GM21526 (cell line): ENCODE data around the gene RPS6KB2.
"Not testable (repeated sequence)": the region's sequence is repeated elsewhere in the genome, so short reads cannot be mapped to it uniquely, and the experiment has no call there.

Experiments used
- ATAC-seq: cut with Tn5 transposase; IDR thresholded peaks from one replicate; pipeline ENCODE4 v1.9.1; 2021; ENCODE audit warnings: moderate library complexity; ENCODE audit not compliant: unreplicated experiment, low FRiP score

RPS6KB2 gene

DNA sequence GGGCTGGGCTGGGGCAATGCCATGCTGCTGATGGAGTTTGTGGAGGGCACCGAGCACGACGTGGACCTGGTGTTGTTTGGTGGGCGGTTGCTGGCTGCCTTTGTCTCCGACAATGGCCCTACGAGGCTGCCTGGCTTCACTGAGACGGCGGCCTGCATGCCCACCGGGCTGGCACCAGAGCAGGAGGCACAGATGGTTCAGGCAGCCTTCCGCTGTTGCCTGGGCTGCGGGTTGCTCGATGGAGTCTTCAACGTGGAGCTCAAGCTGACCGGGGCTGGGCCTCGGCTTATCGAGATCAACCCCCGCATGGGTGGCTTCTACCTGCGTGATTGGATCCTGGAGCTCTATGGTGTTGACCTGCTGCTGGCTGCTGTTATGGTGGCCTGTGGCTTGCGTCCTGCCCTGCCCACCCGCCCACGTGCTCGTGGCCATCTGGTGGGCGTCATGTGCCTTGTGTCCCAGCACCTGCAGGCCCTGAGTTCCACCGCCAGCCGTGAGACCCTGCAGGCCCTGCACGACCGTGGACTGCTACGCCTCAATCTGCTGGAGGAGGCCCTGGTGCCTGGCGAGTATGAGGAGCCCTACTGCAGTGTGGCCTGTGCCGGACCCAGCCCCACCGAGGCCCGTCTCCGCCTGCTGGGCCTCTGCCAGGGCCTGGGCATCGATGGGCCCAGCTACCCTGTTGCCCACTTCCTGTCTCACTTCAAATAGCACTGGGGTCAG, 4.2 kb upstream of the RPS6KB2 start:
- ATAC-seq, result no peak

DNA sequence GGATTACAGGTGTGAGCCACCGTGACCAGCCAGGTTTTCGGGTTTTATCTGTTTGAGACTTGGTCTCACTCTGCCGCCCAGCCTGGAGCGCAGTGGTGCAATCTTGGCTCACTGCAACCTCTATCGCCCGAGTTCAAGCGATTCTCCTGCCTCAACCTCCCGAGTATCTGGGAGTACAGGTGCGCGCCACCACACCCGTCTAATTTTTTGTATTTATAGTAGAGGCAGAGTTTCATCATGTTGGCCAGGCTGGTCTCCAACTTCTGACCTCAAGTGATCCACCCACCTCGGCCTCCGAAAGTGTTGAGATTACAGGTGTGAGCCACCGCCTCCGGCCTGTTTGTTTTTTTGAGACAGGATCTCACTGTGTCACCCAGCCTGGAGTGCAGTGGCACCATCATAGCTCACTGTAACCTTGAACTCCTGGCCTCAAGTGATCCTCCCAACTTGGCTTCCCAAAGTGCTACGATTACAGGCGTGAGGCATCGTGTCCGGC, 882 bp upstream of the RPS6KB2 start:
- ATAC-seq, result not testable (repeated sequence)

DNA sequence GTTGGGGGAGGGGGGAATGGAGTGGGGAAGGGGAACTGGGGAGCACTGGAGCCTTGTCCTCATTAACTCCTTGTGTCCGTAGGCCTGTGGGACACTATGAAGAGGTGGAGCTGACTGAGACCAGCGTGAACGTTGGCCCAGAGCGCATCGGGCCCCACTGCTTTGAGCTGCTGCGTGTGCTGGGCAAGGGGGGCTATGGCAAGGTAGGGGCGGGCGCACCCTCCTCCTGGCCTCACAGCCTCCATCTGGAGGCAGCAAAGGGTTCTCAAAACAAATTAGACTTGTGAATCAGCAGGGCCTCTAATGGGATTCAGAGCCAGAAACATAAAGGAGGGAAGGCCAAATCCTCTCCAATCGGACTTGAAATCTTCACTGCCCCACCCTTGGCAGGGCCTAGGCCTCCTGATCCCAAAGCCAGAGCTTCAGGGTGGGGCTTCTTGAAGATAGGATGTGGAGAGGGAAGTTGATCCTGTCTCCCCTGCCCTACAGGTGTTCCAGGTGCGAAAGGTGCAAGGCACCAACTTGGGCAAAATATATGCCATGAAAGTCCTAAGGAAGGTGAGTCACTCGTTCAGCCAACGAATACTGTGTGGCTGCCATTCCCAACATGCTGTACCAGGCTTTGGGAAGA, 859 bp downstream of the RPS6KB2 start:
- no peak for ATAC-seq

DNA sequence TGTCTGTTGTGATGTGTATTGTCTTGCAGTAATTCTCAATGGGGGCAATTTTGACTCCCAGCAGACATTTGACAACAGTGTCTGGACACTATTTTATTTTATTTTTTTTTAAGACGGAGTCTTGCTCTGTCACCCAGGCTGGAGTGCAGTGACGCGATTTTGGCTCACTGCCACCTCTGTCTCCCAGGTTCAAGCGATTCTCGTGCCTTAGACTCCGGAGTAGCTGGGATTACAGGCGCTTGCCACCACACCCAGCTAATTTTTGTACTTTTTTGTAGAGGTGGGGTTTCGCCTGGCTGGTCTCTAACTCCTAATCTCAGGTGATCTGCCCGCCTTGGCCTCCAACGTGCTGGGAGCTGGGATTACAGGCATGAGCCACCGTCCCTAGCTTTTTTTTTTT, 1.4 kb downstream of the RPS6KB2 start:
- ATAC-seq, result no peak

DNA sequence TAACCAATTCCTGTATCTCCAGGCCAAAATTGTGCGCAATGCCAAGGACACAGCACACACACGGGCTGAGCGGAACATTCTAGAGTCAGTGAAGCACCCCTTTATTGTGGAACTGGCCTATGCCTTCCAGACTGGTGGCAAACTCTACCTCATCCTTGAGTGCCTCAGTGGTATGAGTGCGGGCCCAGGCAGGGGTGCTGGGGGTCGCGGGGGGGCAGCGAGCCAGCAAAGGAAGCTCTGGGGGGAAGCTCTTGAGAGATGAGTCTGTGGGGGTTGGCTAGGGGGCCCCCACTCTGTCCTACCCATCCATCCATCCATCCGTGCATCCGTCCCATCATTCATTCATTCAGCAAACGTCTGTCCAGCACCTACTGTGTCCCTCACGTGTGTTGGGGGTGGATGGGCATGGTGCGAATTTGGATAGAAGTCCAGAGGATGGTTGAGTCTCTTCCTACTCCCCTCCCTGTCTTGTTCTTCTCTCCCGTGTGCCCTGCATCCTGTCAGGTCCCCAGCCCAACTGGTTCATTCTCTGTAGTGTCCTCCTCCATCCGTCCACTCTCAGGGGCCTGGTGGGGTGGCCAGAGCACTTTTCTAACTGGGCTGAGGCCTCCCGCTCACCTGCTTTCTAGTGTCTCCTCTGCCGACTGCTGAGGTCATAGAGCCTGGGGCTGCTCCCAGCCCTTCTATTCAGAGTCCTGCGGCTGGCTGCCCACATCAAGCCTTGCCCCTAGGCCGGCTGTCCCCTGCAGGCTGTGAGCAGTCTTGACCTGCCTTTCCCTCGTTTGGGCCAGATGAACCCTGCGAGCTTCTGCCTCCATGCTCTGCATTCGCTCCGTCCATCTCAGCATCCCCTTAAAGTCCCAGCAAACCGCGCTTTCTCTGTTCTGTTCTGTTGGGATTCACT, 3.3 kb downstream of the RPS6KB2 start:
- no peak for ATAC-seq

DNA sequence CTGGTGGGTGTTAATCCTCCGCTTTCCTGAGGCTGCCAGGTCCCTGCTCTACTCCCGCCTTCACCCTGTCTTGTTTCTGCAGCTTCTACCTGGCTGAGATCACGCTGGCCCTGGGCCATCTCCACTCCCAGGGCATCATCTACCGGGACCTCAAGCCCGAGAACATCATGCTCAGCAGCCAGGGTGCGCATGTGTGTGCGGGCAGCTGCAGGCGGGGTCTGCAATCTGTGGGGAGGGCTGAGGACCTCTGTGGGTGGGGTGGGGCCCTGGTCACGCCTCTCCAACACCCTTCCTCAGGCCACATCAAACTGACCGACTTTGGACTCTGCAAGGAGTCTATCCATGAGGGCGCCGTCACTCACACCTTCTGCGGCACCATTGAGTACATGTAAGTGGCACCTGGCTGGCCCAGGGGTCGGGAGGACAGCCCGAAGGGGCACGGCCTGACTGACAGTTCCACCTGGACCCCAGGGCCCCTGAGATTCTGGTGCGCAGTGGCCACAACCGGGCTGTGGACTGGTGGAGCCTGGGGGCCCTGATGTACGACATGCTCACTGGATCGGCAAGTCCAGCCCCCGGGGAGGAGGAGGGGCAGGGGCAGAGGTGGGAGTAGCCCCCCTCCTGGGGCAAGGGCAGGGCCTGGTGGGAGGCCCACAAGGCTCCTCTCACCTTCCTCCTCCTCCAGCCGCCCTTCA, 4.5 kb downstream of the RPS6KB2 start:
- no peak for ATAC-seq

DNA sequence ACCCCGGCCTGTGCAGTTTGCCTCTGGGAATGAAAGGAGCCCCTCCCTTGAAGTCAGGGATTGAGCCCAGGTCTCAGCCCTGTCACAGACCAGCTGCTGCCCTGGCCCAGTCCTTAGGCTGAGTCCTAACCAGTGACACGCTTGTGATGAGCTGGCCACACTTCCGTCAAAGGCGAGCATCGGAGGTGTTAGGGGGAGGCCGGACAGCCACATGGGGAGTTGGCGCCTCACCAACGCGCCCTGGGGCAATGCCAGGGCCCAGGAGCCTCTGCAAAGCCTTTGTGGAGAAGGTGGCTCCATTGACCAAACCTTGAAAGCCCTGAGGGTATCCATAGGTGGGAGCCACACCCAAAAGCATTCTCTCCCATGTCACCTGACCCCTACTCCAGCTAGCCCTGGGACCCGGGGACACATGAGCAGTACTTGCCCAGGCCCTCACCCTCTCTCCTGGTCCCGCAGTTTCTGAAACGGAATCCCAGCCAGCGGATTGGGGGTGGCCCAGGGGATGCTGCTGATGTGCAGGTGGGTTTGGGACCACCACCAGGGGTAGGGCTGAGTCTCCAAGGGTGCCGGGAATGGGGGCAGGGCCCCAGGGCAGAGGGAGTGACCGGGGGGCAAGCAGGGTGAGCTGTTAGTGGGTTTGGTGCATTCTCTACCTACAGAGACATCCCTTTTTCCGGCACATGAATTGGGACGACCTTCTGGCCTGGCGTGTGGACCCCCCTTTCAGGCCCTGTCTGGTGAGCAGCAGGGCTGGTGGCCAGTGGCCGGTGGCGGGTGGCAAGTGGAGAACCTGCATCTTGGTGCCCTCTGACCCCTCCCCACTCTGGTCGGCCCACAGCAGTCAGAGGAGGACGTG, 5.5 kb downstream of the RPS6KB2 start:
- no peak for ATAC-seq

DNA sequence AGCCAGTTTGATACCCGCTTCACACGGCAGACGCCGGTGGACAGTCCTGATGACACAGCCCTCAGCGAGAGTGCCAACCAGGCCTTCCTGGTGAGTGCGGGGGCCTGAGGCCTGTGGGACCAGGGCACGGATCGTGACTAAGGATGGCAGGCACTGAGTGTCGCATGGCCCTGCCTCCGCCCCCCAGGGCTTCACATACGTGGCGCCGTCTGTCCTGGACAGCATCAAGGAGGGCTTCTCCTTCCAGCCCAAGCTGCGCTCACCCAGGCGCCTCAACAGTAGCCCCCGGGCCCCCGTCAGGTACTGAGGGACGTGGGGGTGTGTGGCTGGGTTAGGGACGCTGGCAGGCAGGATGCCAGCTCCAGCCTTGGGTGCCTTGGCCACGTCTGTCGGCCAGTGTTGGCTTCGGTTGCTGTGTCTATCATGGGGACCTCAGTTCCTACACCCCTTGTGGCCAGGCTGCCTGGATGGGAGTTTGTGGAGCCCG, 6.1 kb downstream of the RPS6KB2 start:
- ATAC-seq, result no peak

DNA sequence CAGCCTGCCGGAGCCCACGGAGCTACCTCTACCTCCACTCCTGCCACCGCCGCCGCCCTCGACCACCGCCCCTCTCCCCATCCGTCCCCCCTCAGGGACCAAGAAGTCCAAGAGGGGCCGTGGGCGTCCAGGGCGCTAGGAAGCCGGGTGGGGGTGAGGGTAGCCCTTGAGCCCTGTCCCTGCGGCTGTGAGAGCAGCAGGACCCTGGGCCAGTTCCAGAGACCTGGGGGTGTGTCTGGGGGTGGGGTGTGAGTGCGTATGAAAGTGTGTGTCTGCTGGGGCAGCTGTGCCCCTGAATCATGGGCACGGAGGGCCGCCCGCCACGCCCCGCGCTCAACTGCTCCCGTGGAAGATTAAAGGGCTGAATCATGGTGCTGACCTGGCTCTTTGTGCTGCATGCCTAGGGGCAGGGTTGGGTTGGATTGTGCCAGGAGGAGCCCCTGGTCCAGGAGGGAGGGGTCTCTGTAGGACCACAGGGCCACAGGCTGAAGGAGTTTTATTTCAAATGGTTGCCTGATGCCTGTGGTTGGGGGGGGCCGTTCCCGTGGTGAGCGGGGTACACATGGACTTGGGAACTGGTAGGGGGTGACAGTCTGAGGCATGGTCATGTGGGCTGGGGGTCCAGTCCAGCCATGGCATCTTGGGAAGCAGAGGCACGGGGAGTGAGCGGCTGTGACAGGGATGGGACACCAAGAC, 6.9 kb downstream of the RPS6KB2 start:
- no peak for ATAC-seq

DNA sequence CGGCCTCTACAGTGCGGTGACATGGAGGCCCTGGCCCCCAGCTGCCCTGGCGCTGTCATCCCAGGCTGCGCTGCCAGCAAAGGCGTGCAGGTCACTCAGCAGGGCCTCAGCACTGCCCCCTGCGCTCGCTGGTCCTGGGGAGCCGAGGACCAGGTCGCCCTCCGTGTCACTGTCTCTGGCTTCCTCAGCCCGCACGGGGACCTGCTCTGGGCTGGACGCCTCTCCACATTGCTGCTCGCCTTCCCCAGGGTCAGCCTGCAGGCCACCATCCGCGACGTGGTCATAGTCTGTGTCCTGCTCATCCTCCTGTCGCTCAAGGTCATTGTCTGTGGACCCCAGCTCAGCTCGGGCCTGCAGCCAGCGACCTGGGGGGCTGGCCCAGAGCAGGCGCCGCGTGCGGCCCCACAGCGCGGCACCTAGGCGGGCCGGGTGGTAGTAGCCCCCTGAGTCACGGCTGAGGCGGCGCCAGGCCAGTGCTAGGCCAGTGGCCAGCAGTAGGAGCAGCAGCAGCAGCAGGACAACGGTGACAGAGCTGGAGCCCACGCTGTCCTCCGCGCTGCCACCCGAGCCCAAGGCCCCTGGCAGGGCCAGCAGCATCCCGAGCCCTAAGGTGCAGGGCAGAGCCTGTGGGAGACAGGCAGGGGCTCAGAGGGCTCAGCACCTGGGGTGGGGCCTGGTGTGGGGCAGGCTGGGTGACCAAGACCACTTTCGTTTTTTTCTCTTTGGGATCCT, 7.6 kb downstream of the RPS6KB2 start:
- no peak for ATAC-seq

DNA sequence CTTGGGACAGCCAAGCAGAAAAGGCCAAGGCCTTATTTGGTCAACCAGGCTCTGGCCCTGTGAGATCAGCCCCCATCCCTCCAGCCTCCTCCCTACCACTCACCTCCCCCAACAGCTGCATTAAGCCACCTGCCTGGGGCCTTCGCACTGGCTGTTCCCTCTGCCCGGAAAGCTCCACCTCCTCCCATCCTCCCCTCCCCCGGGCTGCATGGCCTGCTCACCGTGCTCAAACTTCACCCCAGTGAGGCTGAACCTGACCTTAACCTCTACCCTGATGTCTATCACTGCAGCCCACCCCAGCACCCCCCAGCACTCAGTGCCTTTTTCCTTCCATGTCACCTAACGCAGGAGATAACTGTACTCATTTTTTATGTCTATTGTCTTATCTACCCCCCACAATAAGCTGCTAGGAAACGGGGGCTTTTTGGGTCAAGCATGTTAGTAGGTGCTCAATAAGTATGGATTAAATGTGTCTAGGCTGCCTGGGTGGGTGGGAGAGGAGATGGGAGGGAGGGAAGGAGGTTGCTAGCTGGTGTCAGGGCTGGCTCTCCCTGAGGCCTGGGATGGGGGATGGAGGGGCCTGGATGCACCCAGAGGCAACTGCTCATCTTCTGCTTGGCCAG, 8.3 kb downstream of the RPS6KB2 start:
- ATAC-seq, result no peak

DNA sequence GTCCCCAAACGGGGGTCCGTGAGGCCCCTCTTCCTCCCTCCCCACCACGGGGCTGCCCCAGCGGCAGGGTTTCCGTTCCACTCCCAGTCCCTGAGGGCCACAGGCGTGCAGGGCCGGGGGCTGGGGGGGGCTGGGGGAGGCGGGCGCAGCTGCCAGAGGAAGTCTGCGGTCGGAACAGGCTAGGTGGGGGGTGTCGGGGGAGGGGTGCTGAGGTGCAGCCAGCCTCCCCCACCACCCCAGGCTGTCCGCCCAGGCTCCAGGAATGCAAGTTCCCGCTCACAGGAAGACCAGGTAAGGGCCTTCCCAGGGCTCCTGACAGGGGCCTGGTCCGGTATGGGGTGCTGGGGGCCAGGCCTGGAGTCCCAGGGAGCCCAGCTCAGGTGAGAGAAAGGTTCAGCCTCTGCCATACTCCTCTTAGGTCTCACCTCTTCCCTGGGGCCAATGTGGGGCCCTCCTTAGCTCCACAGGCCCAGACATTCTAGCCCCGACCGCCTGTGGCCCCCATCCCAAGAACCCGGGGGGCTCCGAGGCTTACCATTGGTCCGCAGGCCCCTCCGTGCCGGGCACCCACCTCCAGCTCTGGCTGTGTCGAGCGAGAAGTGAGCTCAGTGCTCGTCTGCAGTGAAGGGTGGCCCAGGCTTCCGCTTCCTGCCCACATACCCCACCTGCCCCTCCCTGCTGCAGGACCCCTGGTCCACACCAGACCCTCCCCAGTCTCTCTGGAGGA, 9.0 kb downstream of the RPS6KB2 start, which contains the start of gene PTPRCAP:
Gene PTPRCAP, minus strand, starts transcription at position 601 of the 727 bp plus-strand sequence. Its CDS starts 63 bp downstream, at position 538.
- ATAC-seq, result no peak

DNA sequence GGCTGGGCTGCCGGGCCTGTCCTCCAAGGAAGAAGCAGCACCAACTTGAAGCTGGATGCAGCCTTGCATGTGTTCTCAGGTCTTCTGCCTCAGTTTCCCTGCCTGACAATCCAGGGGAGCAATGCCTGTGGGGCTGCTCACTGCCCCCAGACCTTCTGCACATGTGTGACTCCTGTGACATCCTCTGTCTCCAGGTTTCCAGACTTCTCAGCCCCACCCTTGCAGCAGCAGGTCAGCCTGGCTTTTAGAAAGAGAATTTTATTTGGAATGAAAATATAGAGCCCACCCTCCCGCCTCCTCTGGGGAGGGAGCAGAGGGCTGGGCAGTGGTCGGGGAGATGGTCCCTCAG, 9.5 kb downstream of the RPS6KB2 start:
- ATAC-seq, result no peak

DNA sequence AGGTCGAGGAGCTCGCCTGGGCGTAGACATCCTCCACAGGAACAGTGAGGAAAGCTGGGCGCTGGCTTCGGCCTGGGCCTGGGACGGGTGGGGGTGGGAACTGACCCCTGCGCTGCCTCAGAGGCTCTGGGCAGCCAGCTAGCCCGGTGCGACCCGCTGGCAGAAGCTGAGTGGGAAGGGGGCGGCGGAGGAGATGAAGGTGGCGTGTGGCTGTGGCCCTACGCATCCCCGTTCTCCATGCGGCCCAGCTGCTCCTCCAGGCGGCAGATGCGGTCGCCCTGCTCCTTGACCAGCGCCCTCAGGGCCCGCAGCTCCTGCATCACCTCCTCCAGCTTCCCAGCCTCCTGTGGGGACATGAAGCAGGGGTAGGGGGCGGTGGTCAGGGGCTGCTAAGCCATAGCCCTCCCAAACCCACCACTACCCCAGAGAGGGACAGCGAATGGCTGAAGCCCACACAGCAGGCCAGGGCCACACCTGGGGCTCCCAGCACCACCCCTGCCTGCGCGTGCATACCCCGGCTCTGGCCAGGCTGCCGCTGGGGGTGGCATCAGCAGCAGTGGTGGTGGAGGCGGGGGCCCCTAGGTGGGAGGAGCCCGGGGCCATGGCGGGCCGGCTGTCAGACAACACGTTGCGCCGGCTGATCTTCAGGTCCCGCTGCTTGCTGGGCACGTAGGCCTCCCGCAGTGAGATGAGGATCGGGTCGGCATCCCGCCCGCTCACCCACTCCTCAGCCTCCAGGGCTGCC, 10.0 kb downstream of the RPS6KB2 start:
- no peak for ATAC-seq

DNA sequence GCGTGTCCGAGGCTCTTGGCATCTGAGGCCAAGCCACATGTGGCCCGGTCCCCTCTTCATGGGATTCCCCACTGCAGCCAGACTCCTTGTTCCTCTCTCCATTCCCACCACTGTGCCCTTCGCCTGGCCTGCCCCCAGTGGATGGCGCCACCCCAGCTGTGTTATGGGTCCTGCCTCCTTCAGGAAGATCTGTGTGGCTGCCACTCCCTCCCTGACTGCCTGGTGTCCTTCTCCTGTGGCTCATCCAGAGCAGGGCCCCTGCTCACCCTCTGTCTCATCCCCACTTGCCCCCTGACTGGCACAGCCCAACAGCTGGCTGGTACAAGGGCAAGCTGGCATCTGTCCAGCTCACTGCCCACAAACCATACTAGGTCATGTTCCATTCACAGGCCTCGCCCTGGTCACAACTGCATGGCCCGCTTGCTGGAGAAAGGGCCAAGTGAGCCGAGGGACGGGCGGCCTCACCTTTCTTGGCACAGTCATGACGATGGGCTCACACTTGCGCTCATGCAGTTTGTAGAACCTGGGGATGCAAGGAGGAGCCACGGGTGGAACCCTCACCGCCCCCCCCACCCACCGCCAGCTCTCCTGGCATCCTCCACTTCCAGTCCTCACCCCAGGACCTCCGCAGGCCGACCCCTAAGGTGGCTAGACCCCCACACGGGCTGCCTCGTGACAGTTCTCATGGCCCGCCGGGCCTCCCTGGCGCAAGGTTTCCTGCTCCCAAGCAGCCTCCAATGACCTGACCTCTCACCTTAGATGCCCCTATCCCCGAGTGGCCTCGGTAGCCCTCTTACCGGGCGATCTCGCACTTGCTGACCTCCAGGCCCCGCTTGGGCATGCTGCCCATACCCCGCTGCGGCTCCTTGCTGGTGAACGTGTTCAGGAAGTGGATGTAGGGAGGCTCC, 11.3 kb downstream of the RPS6KB2 start:
- no peak for ATAC-seq
